Mucosa of stomach (tissue), 1 donor: ENCODE measurements around the gene GMDS.

Experiments used
- H3K27me3 ChIP-seq: one replicate; pipeline ENCODE4 v1.7.0; 2013; ENCODE audit warnings: mild to moderate bottlenecking, low read length; ENCODE audit not compliant: control insufficient read depth, insufficient read depth
- H3K36me3 ChIP-seq: one replicate; pipeline ENCODE4 v1.7.0; 2013; ENCODE audit warnings: low read length; ENCODE audit not compliant: control insufficient read depth, insufficient read depth
- H3K4me1 ChIP-seq: one replicate; pipeline ENCODE4 v1.7.0; 2013; ENCODE audit warnings: mild to moderate bottlenecking, low read length; ENCODE audit not compliant: control insufficient read depth, insufficient read depth
- H3K4me3 ChIP-seq: one replicate; pipeline ENCODE4 v1.7.0; 2013; ENCODE audit warnings: low read length
- H3K9ac ChIP-seq: one replicate; pipeline ENCODE4 v1.7.0; 2013; ENCODE audit warnings: mild to moderate bottlenecking, low read length, moderate library complexity
- H3K9me3 ChIP-seq: one replicate; pipeline ENCODE4 v1.7.0; 2013; ENCODE audit warnings: mild to moderate bottlenecking, low read length, moderate library complexity; ENCODE audit not compliant: control insufficient read depth
- donor health status: Pancreatic carcinoma.

GMDS gene

DNA sequence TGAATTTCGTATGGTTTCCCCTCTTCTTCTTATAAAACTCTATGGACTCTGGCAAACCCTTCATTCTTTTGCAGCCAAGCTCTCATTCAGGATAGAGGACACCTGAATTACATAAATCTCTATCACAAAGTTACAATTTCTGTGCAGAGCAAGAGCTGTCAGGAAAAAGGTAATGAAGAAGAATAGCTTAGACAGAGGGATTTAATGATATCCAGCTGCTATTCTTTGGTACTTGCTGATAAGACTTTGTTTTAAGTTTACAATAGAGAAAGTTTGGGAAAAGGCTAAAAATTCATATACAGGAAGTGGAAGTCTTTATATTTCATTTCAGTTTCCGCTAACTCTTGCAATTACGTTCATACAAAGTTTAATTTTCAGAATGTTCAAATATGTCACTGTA is 408.7 kb downstream of the GMDS start:
- Histone ChIP-seq H3K4me3 (no peak overlapping the region), H3K27me3 (no peaks in the 10 kb centered on the region), H3K4me1 (peaks cover 14% of the 10 kb centered on the region), H3K9me3 (no peaks in the 10 kb centered on the region), H3K9ac (no peak overlapping the region), H3K36me3 (no peaks in the 10 kb centered on the region)

GRCh38 chr6:1834646-1835516 is 410.5 kb downstream of the GMDS start:
- H3K4me3 ChIP-seq = no peak overlapping the region
- H3K9me3 ChIP-seq = no peaks in the 10 kb centered on the region
- H3K27me3 ChIP-seq = no peaks in the 10 kb centered on the region
- no peak overlapping the region for H3K9ac ChIP-seq
- H3K36me3 ChIP-seq = no peaks in the 10 kb centered on the region
- peaks cover 14% of the 10 kb centered on the region for H3K4me1 ChIP-seq

DNA sequence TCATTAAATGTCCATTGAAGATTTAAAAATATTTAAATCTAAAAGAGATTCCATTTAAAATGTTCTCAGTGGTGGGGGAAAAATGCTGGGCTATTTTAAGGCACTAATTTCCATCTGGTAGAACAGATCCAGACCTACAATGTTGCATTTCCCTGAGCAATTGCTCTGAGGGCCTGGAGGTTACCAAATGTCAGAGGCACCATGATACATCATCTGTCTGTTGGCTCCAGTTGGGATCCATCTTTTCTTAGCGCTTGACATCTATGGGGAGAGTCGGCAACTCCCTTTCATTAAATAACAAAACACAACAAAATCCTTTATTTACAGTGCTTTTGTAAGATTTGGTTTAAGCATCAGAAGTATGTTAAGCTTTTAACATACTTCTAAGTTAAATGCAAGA is 411.2 kb downstream of the GMDS start:
- Histone ChIP-seq H3K9me3 (no peaks in the 10 kb centered on the region), H3K9ac (no peak overlapping the region)

GRCh38 chr6:1832844-1833787 is 412.3 kb downstream of the GMDS start:
- H3K27me3 ChIP-seq = no peaks in the 10 kb centered on the region
- no peak overlapping the region for H3K4me3 ChIP-seq

More for the DNA sequence above, 411.2 kb downstream of the GMDS start:
- Histone ChIP-seq H3K4me3 (no peak overlapping the region), H3K4me1 (peaks cover 11% of the 10 kb centered on the region), H3K36me3 (no peaks in the 10 kb centered on the region), H3K27me3 (no peaks in the 10 kb centered on the region)

DNA sequence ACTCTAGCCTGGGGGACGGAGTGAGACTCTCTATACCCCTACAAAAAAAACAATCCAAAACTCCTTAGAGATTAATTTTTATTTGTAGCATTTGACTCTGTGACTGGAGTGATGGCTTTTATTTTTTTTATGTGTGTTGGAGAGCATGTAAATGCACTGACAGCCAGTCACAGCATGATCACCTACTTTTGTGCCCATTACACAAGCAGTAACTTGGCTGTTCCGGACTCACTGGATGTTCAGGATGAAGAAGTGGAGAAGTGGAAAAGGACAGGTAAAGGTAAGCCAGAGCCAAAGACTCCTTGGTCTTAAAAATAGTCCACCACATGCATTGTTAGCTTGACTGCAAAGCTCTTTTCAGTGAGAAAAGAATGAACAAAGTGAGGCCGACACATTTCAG is 413.0 kb downstream of the GMDS start:
- no peak overlapping the region for H3K4me3 ChIP-seq
- H3K27me3 ChIP-seq = no peaks in the 10 kb centered on the region

More at GRCh38 chr6:1832844-1833787, 412.3 kb downstream of the GMDS start:
- no peaks in the 10 kb centered on the region for H3K9me3 ChIP-seq
- H3K36me3 ChIP-seq = no peaks in the 10 kb centered on the region
- H3K9ac ChIP-seq = no peak overlapping the region
- H3K4me1 ChIP-seq = peaks cover 10% of the 10 kb centered on the region

GRCh38 chr6:1827984-1828793 is 417.2 kb downstream of the GMDS start:
- H3K36me3 ChIP-seq = no peaks in the 10 kb centered on the region
- no peak overlapping the region for H3K9ac ChIP-seq
- H3K4me1 ChIP-seq = peaks cover 9% of the 10 kb centered on the region
- H3K27me3 ChIP-seq = no peaks in the 10 kb centered on the region
- H3K4me3 ChIP-seq = no peak overlapping the region
- H3K9me3 ChIP-seq = no peaks in the 10 kb centered on the region

More for the DNA sequence above, 413.0 kb downstream of the GMDS start:
- Histone ChIP-seq H3K9ac (no peak overlapping the region), H3K4me1 (peaks cover 10% of the 10 kb centered on the region), H3K36me3 (no peaks in the 10 kb centered on the region), H3K9me3 (no peaks in the 10 kb centered on the region)

DNA sequence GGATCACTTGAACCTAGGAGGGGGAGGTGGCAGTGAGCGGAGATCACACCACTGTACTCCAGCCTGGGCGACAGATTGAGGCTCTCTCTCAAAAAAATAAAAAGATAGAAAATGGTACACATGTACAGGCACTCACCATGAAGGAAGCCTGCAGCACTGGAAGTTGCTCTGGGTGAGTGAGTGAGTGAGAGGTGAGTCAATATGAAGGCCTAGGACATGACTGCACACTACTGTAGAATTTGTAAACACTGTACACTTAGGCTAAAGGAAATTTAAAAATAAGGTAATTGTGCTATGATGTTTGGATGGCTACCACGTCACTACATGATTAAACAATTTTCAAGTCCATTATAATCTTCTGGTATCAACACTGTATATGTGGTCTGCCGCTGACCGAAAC is 419.5 kb downstream of the GMDS start:
- no peaks in the 10 kb centered on the region for H3K36me3 ChIP-seq
- no peaks in the 10 kb centered on the region for H3K27me3 ChIP-seq
- no peaks in the 10 kb centered on the region for H3K4me1 ChIP-seq
- H3K9ac ChIP-seq = no peak overlapping the region
- no peak overlapping the region for H3K4me3 ChIP-seq
- H3K9me3 ChIP-seq = no peaks in the 10 kb centered on the region

DNA sequence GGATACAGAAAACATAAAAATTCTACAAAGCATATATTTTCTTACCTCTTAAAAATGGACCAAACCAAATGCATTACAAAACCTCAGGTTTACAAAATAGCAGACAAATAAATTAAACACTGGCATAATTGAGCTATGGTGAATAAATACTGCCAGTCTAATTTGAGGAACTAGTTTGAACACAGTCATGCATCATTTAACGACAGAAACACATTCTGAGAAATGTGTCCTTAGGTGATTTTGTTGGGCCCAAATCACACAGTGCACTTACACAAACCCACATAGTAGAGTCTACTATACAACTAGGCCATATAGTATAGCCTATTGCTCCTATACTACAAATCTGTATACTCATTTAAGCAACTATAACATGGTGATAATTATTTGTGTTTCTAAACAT is 420.1 kb downstream of the GMDS start:
- H3K9ac ChIP-seq = no peak overlapping the region
- no peaks in the 10 kb centered on the region for H3K4me1 ChIP-seq
- H3K36me3 ChIP-seq = no peaks in the 10 kb centered on the region
- no peaks in the 10 kb centered on the region for H3K27me3 ChIP-seq
- no peak overlapping the region for H3K4me3 ChIP-seq
- H3K9me3 ChIP-seq = no peaks in the 10 kb centered on the region

DNA sequence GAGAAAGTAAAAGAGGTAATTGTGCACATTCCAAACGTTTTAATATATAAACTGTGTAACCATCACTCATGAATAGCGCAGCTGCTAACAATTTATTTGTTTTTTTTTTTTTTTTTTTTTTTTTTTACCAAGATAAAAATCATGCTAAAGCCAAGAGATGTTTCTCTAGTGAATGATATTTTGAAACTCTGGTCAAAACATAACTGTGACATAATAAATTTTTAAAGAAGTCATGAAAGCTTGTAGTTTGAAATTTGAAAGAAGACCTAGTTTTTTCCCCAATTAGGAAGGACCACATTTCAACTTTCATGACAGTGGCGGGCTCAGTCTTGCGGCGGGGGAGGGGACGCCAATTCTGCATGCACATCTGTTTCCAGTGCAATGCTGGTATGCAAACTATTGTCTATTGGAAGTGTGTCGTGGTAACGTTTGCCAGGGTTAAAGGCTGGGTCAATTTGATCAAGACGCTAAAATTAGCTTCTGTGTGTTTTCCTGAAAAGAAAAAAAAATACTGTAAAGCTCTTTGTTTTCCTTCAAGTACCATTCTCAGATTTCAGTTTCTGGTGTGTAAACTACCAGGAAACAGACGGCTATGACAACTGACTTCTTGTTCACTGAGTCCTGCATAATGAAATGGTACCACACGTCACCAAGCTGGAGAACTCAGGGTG is 423.8 kb downstream of the GMDS start:
- Histone ChIP-seq H3K4me3 (no peak overlapping the region), H3K9ac (no peak overlapping the region), H3K36me3 (no peaks in the 10 kb centered on the region), H3K27me3 (no peaks in the 10 kb centered on the region), H3K4me1 (no peaks in the 10 kb centered on the region), H3K9me3 (no peaks in the 10 kb centered on the region)

DNA sequence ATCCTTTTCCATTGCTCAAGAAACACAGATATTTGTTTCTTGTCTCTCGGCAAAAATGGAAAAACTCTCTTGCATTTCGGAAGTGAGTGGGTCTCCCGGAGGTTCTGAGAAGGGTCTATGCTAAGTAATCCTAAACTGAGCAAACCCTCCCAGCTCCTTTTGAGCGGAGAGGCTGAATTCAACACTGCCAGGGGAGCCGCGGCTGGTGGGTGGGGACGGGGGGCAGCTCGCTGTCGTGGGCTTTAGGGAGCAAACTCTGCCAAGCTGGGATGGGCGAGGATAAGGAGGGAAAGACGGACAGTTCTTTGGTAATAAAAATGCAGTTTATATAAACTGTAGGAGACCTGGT is 424.3 kb downstream of the GMDS start:
- Histone ChIP-seq H3K9ac (no peak overlapping the region), H3K36me3 (no peaks in the 10 kb centered on the region), H3K4me3 (no peak overlapping the region), H3K4me1 (no peaks in the 10 kb centered on the region), H3K9me3 (no peaks in the 10 kb centered on the region), H3K27me3 (no peaks in the 10 kb centered on the region)

- Histone ChIP-seq H3K36me3 (no peaks in the 10 kb centered on the region), H3K9me3 (no peaks in the 10 kb centered on the region), H3K4me3 (no peak overlapping the region), H3K27me3 (no peaks in the 10 kb centered on the region), H3K4me1 (no peaks in the 10 kb centered on the region), H3K9ac (no peak overlapping the region)
Measured at GRCh38 chr6:1820714-1821113, 424.7 kb downstream of the GMDS start.
